GM23248 (cell line): Measurements from ENCODE around the gene FRMPD4. TPM values are rescaled to one million over a fixed set of nuclear protein-coding genes. Genes with fewer than 3 reads are reported as not detected.

Experiments used
- DNase-seq: peaks from one replicate; pipeline ENCODE4 v3.0.0-alpha.2; 2015
- H2AFZ ChIP-seq: fragments of 200-600 bp; sonication (generic); 2 replicates; pipeline ENCODE4 v1.6.1; 2016; ENCODE audit warnings: antibody characterized with exemption
- H3F3A ChIP-seq: fragments of 200-600 bp; sonication (generic); 2 replicates; pipeline ENCODE4 v1.6.1; 2016; ENCODE audit warnings: mild to moderate bottlenecking, antibody characterized with exemption, mixed run types; ENCODE audit not compliant: insufficient read depth
- H3K27ac ChIP-seq: fragments of 200-600 bp; sonication (generic); 2 replicates; pipeline ENCODE4 v1.5.1; 2016; ENCODE audit warnings: mild to moderate bottlenecking
- H3K27me3 ChIP-seq: fragments of 200-600 bp; sonication (generic); replicated peaks from 2 replicates; pipeline ENCODE4 v1.6.1; 2016; ENCODE audit warnings: mild to moderate bottlenecking; ENCODE audit not compliant: insufficient read depth
- H3K36me3 ChIP-seq: fragments of 200-600 bp; sonication (generic); 2 replicates; pipeline ENCODE4 v1.6.1; 2016; ENCODE audit warnings: low read depth, mild to moderate bottlenecking
- H3K4me1 ChIP-seq: fragments of 200-600 bp; sonication (generic); 2 replicates; pipeline ENCODE4 v1.6.1; 2016; ENCODE audit warnings: mild to moderate bottlenecking; ENCODE audit not compliant: insufficient read depth
- H3K4me2 ChIP-seq: fragments of 200-600 bp; sonication (generic); one replicate; pipeline ENCODE4 v1.6.1; 2016; ENCODE audit warnings: mild to moderate bottlenecking; ENCODE audit not compliant: unreplicated experiment
- H3K4me3 ChIP-seq: fragments of 200-600 bp; sonication (generic); 2 replicates; pipeline ENCODE4 v1.5.1; 2016; ENCODE audit warnings: mild to moderate bottlenecking
- H3K79me2 ChIP-seq: fragments of 200-600 bp; sonication (generic); 2 replicates; pipeline ENCODE4 v1.6.1; 2016; ENCODE audit warnings: mild to moderate bottlenecking; ENCODE audit not compliant: insufficient read depth
- H3K9ac ChIP-seq: fragments of 200-600 bp; sonication (generic); 2 replicates; pipeline ENCODE4 v1.6.1; 2016; ENCODE audit warnings: mild to moderate bottlenecking
- H3K9me2 ChIP-seq: fragments of 200-600 bp; sonication (generic); 2 replicates; pipeline ENCODE4 v1.6.1; 2016; ENCODE audit warnings: mixed run types, mild to moderate bottlenecking, moderate library complexity; ENCODE audit not compliant: insufficient read depth
- H3K9me3 ChIP-seq: fragments of 200-600 bp; sonication (generic); one replicate; pipeline ENCODE4 v1.6.1; 2017; ENCODE audit warnings: low read depth
- H4K20me1 ChIP-seq: fragments of 200-600 bp; sonication (generic); 2 replicates; pipeline ENCODE4 v1.6.0; 2016; ENCODE audit not compliant: insufficient read depth
- EZH2 ChIP-seq: fragments of 200-600 bp; sonication (generic); IDR thresholded peaks from 2 replicates; pipeline ENCODE4 v1.6.1; 2018; ENCODE audit warnings: antibody characterized with exemption, mild to moderate bottlenecking; ENCODE audit not compliant: insufficient read depth, poor library complexity, severe bottlenecking
- EZH2phosphoT487 ChIP-seq: fragments of 200-600 bp; sonication (generic); IDR thresholded peaks from 2 replicates; pipeline ENCODE4 v1.6.1; 2018; ENCODE audit warnings: antibody characterized with exemption, moderate library complexity, mild to moderate bottlenecking, low read depth; ENCODE audit not compliant: insufficient read depth
- WGBS, 2 experiments: methylation state at CpG; one replicate each; pipeline ENCODE4 v1.1.6; 2015 to 2017; ENCODE audit warnings: low lambda C conversion rate in 2 of 2, low coverage in 1 of 2; ENCODE audit errors: missing lambda C conversion rate in 2 of 2; 5-methylcytosine and 5-hydroxymethylcytosine counted together
- in situ Hi-C: fragments of 300-500 bp; cut with MboI; formaldehyde crosslinking; loops from 2 replicates; pipeline ENCODE4 v1.15.0; 2020
- polyA plus RNA-seq: library from polyadenylated mRNA; unstranded; fragments of >200 nt; fragmentation: Nextera tagmentation; extraction: Ambion mirVana; gene quantifications from 2 replicates; pipeline ENCODE4 v1.2.1, GENCODE V29; 2016
- total RNA-seq: library from RNA; depleted of rRNA; stranded (reverse); fragments of >200 nt; shearing (Covaris generic); gene quantifications from 2 replicates; pipeline ENCODE4 v1.2.3, GENCODE V29; 2014

Gene FRMPD4
- total and polyA plus RNA-seq, 2 experiments from 2014 or later = 0.04 TPM; not detected in 1

GRCh38 chrX:12142661-12143060 is 4.4 kb downstream of the FRMPD4 start:
- in situ Hi-C loops = no loop called here
- H3K79me2 ChIP-seq = no peaks in the 10 kb centered on the region
- WGBS, 2 experiments = 5 to 9% methylated on average over 4 of the region's 4 CpGs

GRCh38 chrX:12145402-12145801 is 7.1 kb downstream of the FRMPD4 start:
- Histone ChIP-seq H3K79me2 (no peaks in the 10 kb centered on the region), H3K4me1 (no peaks in the 10 kb centered on the region), H3K4me3 (no peak overlapping the region), H2AFZ (no peak overlapping the region), H3K9me2 (no peaks in the 10 kb centered on the region), H3K27me3 (no peaks in the 10 kb centered on the region), H3K27ac (no peak overlapping the region), H4K20me1 (no peaks in the 10 kb centered on the region), H3K9ac (no peak overlapping the region), H3F3A (no peaks in the 10 kb centered on the region), H3K4me2 (no peak overlapping the region), H3K36me3 (no peaks in the 10 kb centered on the region), H3K9me3 (no peaks in the 10 kb centered on the region)
- TF ChIP-seq EZH2phosphoT487 (no peak), EZH2 (no peak)
- in situ Hi-C loops = no loop called here
- no peak for DNase-seq
- WGBS, 2 experiments = 23 to 36% methylated on average over 2 of the region's 2 CpGs

More at GRCh38 chrX:12142661-12143060, 4.4 kb downstream of the FRMPD4 start:
- Histone ChIP-seq H3K9me2 (no peaks in the 10 kb centered on the region), H3K27me3 (no peaks in the 10 kb centered on the region), H3K4me1 (no peaks in the 10 kb centered on the region), H2AFZ (no peak overlapping the region), H3K27ac (no peak overlapping the region), H3K9ac (no peak overlapping the region), H3K4me3 (no peak overlapping the region), H3K4me2 (no peak overlapping the region), H3F3A (no peaks in the 10 kb centered on the region), H4K20me1 (no peaks in the 10 kb centered on the region), H3K9me3 (no peaks in the 10 kb centered on the region), H3K36me3 (no peaks in the 10 kb centered on the region)
- no peak for TF ChIP-seq EZH2
- TF ChIP-seq EZH2phosphoT487 = no peak
- DNase-seq = no peak

- Histone ChIP-seq H3F3A (no peaks in the 10 kb centered on the region), H4K20me1 (no peaks in the 10 kb centered on the region), H3K79me2 (no peaks in the 10 kb centered on the region), H3K4me3 (no peak overlapping the region), H2AFZ (no peak overlapping the region), H3K4me1 (no peaks in the 10 kb centered on the region), H3K36me3 (no peaks in the 10 kb centered on the region), H3K4me2 (no peak overlapping the region), H3K9ac (no peak overlapping the region), H3K27me3 (no peaks in the 10 kb centered on the region), H3K27ac (no peak overlapping the region), H3K9me2 (no peaks in the 10 kb centered on the region), H3K9me3 (no peaks in the 10 kb centered on the region)
- WGBS, 2 experiments = 14 to 22% methylated on average over 4 of the region's 4 CpGs
- in situ Hi-C loops = no loop called here
- DNase-seq = no peak
- TF ChIP-seq EZH2phosphoT487 (no peak), EZH2 (no peak)
Measured at GRCh38 chrX:12149670-12150407, 11.6 kb downstream of the FRMPD4 start.

GRCh38 chrX:12153317-12153716 is 15.0 kb downstream of the FRMPD4 start:
- Histone ChIP-seq H3K27ac (no peak overlapping the region), H3K9me2 (no peaks in the 10 kb centered on the region), H3K4me2 (no peak overlapping the region), H3K9ac (no peak overlapping the region), H3K9me3 (no peaks in the 10 kb centered on the region), H2AFZ (no peak overlapping the region), H4K20me1 (no peaks in the 10 kb centered on the region), H3K36me3 (no peaks in the 10 kb centered on the region), H3K79me2 (no peaks in the 10 kb centered on the region), H3K4me1 (no peaks in the 10 kb centered on the region), H3F3A (no peaks in the 10 kb centered on the region), H3K4me3 (no peak overlapping the region), H3K27me3 (no peaks in the 10 kb centered on the region)
- DNase-seq = no peak
- TF ChIP-seq EZH2 (no peak), EZH2phosphoT487 (no peak)
- whole genome bisulfite sequencing, 2 experiments = 35 to 57% methylated on average over 4 of the region's 4 CpGs
- in situ Hi-C loops = no loop called here
